Kidney epithelial cell (primary cell): ENCODE measurements around the gene ULBP2. TPM values are rescaled to one million over a fixed set of nuclear protein-coding genes. Genes with fewer than 3 reads are reported as not detected.
"Not testable (repeated sequence)": the region's sequence is repeated elsewhere in the genome, so short reads cannot be mapped to it uniquely, and the experiment has no call there.

Experiments used
- DNase-seq: peaks from one replicate; pipeline ENCODE4 v3.0.0-alpha.2; 2010; ENCODE audit warnings: low read depth
- H3K27me3 ChIP-seq: 2 replicates; pipeline ENCODE4 v1.6.0; 2011; ENCODE audit warnings: low read length; ENCODE audit not compliant: control insufficient read depth, insufficient read depth
- H3K36me3 ChIP-seq: 2 replicates; pipeline ENCODE4 v1.5.1; 2011; ENCODE audit warnings: low read length; ENCODE audit not compliant: control insufficient read depth, insufficient read depth
- H3K4me3 ChIP-seq: 2 replicates; pipeline ENCODE4 v1.5.1; 2011; ENCODE audit warnings: low read depth, mild to moderate bottlenecking, control low read depth, low read length
- total RNA-seq: library from RNA; depleted of rRNA; stranded (reverse); fragments of >200 nt; gene quantifications from 2 replicates; pipeline ENCODE4 v1.2.3, GENCODE V29; 2015
- TF ChIP-seq, protein P1 (sequence below): IDR thresholded peaks from 2 replicates; pipeline ENCODE4 v1.5.1; 2011; ENCODE audit warnings: mild to moderate bottlenecking, moderate library complexity, low read length, control low read depth, inconsistent platforms; ENCODE audit not compliant: insufficient read depth, poor library complexity, severe bottlenecking

ULBP2 gene
- total RNA-seq, 1 donor from 2014 or later = 3.5 TPM

DNA sequence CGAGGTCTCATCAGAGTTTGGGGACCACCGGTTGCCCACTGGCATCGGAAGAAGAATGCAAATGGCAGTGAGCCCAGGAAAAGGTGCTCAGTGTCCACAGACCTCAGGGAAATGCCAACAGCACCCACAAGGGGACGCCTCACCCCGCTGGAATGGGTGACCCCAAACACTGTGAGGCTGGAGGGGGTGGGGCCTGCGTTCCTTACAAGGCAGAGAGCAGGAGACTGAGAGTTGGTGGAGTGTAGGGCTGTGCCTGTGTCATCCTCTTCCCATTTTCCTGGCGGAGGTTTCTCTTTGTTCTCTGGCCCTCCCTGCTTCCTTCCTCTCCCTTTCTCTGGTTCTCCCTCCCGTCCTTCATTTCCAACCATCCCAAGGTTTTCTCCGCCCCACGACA is 12.1 kb downstream of the ULBP2 start:
- DNase-seq, H3K4me3 ChIP-seq, H3K36me3 ChIP-seq: not testable (repeated sequence)
- H3K27me3 ChIP-seq = peaks cover 47% of the 10 kb centered on the region
- TF ChIP-seq, protein P1, sequence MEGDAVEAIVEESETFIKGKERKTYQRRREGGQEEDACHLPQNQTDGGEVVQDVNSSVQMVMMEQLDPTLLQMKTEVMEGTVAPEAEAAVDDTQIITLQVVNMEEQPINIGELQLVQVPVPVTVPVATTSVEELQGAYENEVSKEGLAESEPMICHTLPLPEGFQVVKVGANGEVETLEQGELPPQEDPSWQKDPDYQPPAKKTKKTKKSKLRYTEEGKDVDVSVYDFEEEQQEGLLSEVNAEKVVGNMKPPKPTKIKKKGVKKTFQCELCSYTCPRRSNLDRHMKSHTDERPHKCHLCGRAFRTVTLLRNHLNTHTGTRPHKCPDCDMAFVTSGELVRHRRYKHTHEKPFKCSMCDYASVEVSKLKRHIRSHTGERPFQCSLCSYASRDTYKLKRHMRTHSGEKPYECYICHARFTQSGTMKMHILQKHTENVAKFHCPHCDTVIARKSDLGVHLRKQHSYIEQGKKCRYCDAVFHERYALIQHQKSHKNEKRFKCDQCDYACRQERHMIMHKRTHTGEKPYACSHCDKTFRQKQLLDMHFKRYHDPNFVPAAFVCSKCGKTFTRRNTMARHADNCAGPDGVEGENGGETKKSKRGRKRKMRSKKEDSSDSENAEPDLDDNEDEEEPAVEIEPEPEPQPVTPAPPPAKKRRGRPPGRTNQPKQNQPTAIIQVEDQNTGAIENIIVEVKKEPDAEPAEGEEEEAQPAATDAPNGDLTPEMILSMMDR = peak; percentile 3

DNA sequence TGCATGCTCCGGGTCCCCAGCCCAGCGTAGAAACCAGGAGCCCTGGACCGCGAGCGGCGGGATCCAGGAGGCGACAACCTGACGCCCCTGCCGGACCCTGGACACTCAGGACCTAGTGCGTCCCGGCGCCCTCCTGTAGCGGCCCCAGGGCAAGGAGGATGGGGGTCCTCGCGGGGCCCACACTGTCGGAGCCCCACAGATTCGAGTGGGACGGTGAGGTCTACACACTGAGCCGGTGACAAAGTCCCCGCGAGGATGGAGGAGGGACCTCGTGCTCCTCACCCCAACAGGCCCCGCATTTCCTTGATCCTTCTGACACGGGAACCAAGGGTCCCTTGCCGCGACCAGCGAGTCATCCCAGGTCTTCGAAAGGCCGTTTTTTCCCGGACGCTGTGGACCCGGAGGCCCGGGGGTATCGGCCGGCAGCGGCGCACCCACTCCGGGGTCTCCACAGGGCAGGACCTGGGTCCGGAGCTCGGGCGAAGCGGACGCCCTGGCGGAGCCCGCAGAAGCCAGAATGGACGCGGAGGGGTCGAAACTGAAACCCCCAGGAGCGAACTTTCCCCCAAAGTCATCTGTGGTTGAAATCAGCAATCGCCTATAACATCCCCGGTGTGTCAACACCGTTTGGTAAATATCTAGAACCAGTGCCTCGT is 12.6 kb downstream of the ULBP2 start:
- H3K27me3 ChIP-seq = peaks cover 47% of the 10 kb centered on the region
- not testable (repeated sequence) for H3K4me3 ChIP-seq, H3K36me3 ChIP-seq, DNase-seq

DNA sequence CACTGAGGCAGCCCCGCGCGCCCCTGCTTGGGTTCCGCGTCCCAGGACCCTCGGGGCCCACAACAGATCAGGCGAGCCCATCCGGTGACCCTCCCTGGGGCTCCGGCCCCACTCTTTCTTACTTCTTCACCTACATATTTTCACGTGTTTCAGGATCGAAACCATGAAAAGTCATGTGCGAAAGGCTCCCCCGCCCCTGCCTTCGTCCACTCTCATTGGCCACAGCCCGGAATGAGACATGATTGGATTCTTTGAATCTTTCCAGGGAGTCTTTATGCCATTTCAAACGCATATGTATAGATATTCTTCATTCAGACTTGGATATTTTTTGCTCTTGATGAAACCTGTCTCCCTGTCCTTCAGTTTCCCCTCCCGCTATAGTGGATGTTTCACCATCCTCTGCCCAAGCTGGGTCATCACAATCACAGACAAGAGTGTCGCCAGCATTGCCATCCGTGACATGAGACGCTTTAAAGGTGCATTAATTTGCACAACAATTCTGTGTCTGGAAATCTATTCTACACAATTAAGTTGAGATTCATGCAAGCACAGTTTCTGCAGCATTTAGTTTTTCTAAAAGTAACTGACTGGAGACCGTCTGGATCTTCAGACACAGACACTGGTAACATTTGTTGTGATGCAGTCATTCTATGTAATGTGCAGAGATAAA is 13.3 kb downstream of the ULBP2 start:
- not testable (repeated sequence) for H3K36me3 ChIP-seq, H3K4me3 ChIP-seq, DNase-seq
- peaks cover 47% of the 10 kb centered on the region for H3K27me3 ChIP-seq

DNA sequence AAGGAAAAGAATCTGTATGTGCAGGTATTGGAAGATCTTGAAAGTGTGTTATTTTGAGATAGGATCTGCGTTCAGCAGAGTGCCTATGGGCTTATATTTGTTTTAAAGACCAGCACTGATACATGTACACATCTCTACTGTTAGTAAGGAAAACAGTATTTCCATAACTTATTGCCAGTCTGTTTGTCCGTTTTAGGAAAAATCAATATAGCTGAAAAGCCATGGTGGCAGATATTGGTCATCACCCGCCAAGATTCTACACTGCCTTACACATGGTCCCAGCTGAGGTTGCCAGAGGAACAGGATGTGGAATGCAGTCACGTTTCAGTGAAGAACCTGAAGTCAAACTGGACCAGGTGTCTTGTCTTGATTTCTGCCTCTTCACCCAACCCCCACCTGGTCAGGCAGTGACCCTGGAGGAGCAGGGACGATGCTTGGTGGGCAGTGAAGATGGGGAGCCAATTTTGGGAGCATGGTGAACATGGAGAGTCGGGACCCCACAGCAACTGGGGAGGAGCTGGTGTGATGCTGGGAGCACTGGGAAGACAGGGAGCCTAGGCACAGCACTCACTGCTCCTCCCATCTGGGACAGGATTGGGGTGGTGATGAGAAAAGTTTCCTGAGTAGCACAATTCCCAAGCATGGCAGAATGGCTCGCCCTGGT is 14.0 kb downstream of the ULBP2 start:
- peaks cover 49% of the 10 kb centered on the region for H3K27me3 ChIP-seq
- not testable (repeated sequence) for H3K36me3 ChIP-seq, H3K4me3 ChIP-seq, DNase-seq

DNA sequence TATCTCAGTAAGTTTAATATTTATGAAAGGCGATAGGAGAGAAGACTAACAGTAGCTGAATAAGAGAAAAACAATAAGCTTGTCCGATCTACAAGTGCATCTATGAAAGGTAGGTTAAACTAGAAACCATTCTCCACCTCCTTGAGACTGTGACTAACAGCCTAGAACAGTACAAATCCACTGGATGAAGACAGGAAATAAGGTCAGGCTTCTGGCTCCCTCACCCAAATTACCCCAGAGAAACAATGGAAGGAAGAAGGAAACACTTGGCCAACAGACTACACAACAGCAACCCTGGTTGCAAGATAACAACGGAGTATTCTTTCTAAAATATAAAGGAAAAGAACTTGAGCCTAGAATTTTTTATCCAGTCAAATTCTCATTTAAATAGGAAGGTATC is 16.3 kb downstream of the ULBP2 start:
- H3K36me3 ChIP-seq, H3K4me3 ChIP-seq, DNase-seq: not testable (repeated sequence)
- peaks cover 36% of the 10 kb centered on the region for H3K27me3 ChIP-seq

DNA sequence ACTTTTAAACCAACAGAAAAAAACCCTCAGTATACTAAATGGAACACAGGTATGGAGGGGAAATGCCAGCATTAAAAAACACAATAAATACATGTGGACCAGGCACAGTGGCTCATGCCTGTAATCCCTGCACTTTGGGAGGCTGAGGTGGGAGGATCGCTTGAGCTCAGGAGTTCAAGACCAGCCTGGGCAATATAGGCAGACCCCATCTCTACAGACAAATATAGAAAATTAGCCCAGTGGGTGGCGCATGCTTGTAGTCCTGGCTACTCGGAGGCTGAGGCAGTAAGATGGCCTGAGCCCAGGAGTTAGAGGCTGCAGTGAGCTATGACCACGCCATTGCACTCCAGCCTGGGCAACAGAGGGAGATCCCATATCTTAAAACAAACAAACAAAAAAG is 18.0 kb downstream of the ULBP2 start:
- not testable (repeated sequence) for DNase-seq, H3K36me3 ChIP-seq, H3K4me3 ChIP-seq
- H3K27me3 ChIP-seq = peaks cover 38% of the 10 kb centered on the region

DNA sequence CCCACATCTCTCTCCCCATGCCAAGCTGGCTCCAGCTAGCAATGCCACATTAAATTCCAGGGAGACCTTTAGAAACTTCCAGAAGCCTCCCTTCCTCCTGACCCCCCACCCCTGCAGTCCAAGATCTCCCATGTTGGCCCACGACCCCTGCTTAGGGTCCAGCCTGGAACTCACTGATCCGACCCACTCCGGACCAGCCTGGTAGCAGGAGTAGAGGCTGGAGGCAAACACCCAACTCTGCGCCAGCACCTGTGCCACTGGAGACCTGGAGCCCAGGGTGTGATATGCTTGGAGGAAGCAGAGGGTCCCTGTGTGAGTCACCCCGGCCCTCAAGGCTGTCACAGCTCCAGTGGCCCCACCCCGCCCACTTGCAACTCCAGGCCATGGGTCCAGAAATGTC is 18.7 kb downstream of the ULBP2 start:
- TF ChIP-seq, protein P1 = no peak
- no peak for DNase-seq
- no peaks in the 10 kb centered on the region for H3K36me3 ChIP-seq
- H3K4me3 ChIP-seq = no peak overlapping the region
- peaks cover 42% of the 10 kb centered on the region for H3K27me3 ChIP-seq

DNA sequence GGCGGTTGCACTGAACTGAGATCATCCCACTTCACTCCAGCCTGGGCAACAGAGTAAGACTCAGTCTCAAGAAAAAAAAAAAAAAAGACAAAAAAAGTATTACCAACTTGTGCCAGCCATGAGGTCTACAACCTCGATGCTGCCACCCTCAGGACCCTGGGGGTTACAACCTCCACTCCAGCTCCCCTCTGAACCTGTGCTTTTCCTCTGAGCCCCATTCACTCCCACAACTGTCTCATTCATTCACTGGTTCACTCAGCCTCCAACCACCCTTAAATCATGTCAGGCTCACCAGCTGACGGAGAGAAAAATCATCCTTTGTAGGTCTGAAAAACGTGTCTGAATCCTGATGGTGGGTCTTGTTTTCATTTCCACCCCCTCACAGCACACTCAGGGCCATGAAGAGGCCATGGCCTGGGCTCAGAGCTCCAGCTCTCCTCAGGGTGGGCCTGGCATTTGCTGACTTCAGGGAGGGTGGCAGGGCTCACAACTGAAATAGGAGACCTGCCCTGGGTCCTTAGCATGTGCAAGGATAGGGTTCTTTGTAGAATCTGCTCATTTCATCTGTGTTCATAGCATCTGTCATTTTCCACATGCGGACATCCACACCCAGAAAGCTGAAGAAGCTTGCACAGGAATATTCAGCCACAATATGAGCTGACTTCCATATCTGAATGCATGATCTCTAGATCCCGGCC is 20.1 kb downstream of the ULBP2 start:
- no peak for DNase-seq
- H3K4me3 ChIP-seq = no peak overlapping the region
- H3K36me3 ChIP-seq = no peaks in the 10 kb centered on the region
- TF ChIP-seq, protein P1 = peak; percentile 24
- peaks cover 38% of the 10 kb centered on the region for H3K27me3 ChIP-seq
